Measurements from ENCODE around the gene SYNJ2.

SYNJ2 gene

GRCh38 chr6:158033751-158034702, 52.4 kb downstream of the SYNJ2 start:
- no peak overlapping the region for H3K4me3 ChIP-seq (replicated peaks in 1 of 2; ENCODE audit: low read depth in 2 of 2, low read length in 2 of 2)
- peak in 1 of 2 donors; percentile 63 for DNase-seq (ENCODE audit: low read depth in 2 of 2)
- no peak for TF ChIP-seq CTCF (IDR thresholded peaks at IDR 0.05; ENCODE audit: low read depth, low read length)

DNA sequence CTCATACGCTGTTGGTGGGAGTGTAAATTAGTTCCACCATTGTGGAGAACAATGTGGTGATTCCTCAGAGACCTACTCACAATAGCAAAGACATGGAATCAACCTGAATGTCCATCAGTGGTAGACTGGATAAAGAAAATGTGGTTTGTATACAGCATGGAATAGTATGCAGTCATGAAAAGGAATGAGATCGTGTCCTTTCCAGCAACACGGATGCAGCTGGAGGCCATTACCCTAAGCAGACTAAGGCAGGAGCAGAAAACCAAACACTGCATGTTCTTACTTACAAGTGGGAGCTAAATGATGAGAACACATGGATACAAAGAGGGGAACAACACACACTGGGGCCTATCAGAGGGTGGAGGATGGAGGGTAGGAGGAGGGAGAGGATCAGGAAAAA, 54.6 kb downstream of the SYNJ2 start:
- no peak overlapping the region for H3K4me3 ChIP-seq (replicated peaks in 1 of 2; ENCODE audit: low read depth in 2 of 2, low read length in 2 of 2)
- no peak for TF ChIP-seq CTCF (IDR thresholded peaks at IDR 0.05; ENCODE audit: low read depth, low read length)
- DNase-seq (ENCODE audit: low read depth in 2 of 2) = no peak

GRCh38 chr6:158037021-158037420, 55.4 kb downstream of the SYNJ2 start:
- DNase-seq (ENCODE audit: low read depth in 2 of 2) = no peak
- no peak for TF ChIP-seq CTCF (IDR thresholded peaks at IDR 0.05; ENCODE audit: low read depth, low read length)
- H3K4me3 ChIP-seq (replicated peaks in 1 of 2; ENCODE audit: low read depth in 2 of 2, low read length in 2 of 2) = no peak overlapping the region

DNA sequence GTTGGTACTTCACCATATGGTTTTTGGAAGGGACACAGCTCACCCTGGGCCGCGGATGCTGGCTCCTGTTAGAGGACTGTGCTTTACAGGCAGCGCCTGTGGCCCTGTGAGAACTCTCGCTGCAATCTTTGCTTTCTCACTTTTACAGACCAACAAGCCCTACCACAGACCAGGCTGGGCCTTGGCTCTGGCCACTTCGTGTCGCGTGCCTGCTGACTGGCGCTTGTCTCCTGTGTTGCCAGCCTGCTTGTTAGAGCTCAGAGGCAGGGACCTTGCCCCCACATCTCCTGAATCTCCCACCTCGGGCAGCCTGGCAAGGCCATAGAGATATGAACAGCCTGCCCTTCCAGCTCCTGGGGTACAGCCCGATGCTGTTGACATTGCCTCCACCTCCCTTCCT, 56.1 kb downstream of the SYNJ2 start:
- no peak for DNase-seq (ENCODE audit: low read depth in 2 of 2)
- no peak overlapping the region for H3K4me3 ChIP-seq (replicated peaks in 1 of 2; ENCODE audit: low read depth in 2 of 2, low read length in 2 of 2)
- no peak for TF ChIP-seq CTCF (IDR thresholded peaks at IDR 0.05; ENCODE audit: low read depth, low read length)

DNA sequence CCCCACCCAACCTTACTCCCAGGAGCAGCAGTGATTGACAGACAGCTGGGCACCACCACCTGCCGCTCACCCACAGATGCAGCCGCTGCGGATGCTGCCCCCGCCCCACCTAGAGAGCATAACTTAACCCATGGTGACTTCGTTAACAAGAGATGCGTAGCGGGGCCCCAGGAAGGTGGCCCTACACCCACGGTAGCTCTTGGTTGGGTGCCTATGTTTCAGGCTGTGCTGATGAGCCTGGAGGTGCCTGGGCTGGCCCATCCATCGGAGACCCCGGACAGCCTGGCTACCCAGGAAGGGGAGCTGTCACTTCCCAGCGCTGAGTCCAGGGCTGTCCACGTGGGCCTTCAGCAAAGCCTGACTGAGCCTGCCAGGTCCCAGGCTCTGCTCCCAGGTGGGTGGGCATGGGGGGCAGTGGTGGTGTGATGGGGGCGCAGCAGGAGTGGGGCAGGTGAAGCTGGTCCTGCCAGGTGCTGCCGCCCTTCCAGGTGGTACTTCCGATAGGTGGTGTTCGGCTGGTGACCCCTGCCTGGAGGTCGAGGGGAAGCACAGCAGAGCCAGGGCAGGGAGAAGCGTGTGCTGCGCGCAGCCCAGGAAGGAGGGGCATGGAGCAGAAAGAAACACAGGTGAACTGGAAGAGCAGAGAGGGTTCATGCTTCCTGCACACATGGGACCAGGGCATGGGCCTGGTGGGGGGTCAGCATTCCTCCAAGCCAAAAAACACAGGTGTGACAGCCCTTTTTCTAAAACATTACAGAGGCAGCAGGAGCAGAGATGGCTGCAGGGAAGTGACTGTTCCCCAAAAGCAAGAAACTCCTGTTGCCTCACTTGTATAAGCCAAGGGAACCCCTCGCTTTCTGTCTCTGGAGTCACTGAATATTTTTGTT, 56.9 kb downstream of the SYNJ2 start:
- H3K4me3 ChIP-seq (replicated peaks in 1 of 2; ENCODE audit: low read depth in 2 of 2, low read length in 2 of 2) = no peak overlapping the region
- TF ChIP-seq CTCF (IDR thresholded peaks at IDR 0.05; ENCODE audit: low read depth, low read length) = no peak

DNA sequence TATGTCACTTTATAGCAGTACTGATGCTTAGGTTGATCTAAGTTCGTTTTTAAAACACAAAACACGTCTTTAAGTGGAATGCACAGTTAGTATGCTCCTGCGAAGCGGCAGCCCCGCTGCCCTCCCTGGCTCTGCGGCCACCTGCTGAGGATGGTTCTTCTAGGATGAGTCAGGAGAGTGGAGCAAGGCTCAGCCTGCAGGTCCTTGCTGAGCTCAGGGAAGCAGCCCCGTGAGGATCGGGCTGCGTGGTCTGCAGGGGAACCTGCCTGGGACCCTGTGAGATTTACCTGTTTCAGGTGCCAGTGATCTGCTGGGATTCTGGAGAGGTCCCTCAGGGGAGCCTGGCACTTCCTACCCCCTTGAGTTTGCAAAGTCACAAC, 57.5 kb downstream of the SYNJ2 start:
- TF ChIP-seq CTCF (IDR thresholded peaks at IDR 0.05; ENCODE audit: low read depth, low read length) = no peak
- no peak overlapping the region for H3K4me3 ChIP-seq (replicated peaks in 1 of 2; ENCODE audit: low read depth in 2 of 2, low read length in 2 of 2)
- DNase-seq (ENCODE audit: low read depth in 2 of 2) = no peak

More for the DNA sequence above, 56.9 kb downstream of the SYNJ2 start:
- no peak for DNase-seq (ENCODE audit: low read depth in 2 of 2)
